HEK293 (cell line): ENCODE data around the gene SERTAD1.
A peak's percentile ranks its signal among the peaks of the same experiment; 100 is the strongest.

Source experiments
- CTCF ChIA-PET: fragments of 350-600 bp; formaldehyde crosslinking; extraction: SDS; loops from one replicate; lab custom pipeline; 2021; ENCODE audit warnings: antibody characterized with exemption; lab: Yijun Ruan, JAX
- POLR2A ChIA-PET: fragments of 300-600 bp; formaldehyde crosslinking; extraction: SDS; loops from one replicate; lab custom pipeline; 2020; ENCODE audit warnings: antibody characterized with exemption, inconsistent platforms; lab: Yijun Ruan, JAX
- H3K27ac ChIP-seq: fragments of 200-500 bp; sonication (Bioruptor generic); 2 replicates; pipeline ENCODE4 v1.5.1; 2014; ENCODE audit warnings: low read depth, low read length, control low read depth, inconsistent platforms; ENCODE audit errors: extremely low read depth
- H3K36me3 ChIP-seq, 2 experiments: fragments of 200-500 bp in 1 of 2; sonication (Bioruptor generic) in 1 of 2; 1 replicate in 1 of 2; 2 replicates in 1 of 2; pipeline ENCODE4 v1.5.1; 2014 to 2017; ENCODE audit warnings: inconsistent platforms in 2 of 2, low read length in 2 of 2; ENCODE audit not compliant: control insufficient read depth in 2 of 2, insufficient read depth in 1 of 2
- H3K4me1 ChIP-seq: fragments of 200-500 bp; sonication (Bioruptor generic); 2 replicates; pipeline ENCODE4 v1.5.1; 2014; ENCODE audit warnings: mild to moderate bottlenecking, low read length, inconsistent platforms; ENCODE audit not compliant: control insufficient read depth, insufficient read depth
- H3K4me3 ChIP-seq: 2 replicates; pipeline ENCODE4 v1.5.1; 2011; ENCODE audit warnings: low read depth, mild to moderate bottlenecking, control low read depth, low read length, moderate library complexity
- H3K9me3 ChIP-seq: fragments of 200-500 bp; sonication (Bioruptor generic); 2 replicates; pipeline ENCODE4 v1.5.1; 2014; ENCODE audit warnings: low read depth, low read length, inconsistent platforms; ENCODE audit not compliant: control insufficient read depth, insufficient read depth
- GFI1B ChIP-seq: fragments of 450-650 bp; formaldehyde crosslinking; IDR thresholded peaks from 2 replicates; pipeline ENCODE4 v1.5.1; 2016; ENCODE audit warnings: missing biosample characterization, missing genetic modification characterization
- IKZF3 ChIP-seq: fragments of 450-650 bp; IDR thresholded peaks from 2 replicates; pipeline ENCODE4 v1.5.0; 2018; ENCODE audit warnings: missing biosample characterization, mild to moderate bottlenecking, missing genetic modification characterization, moderate library complexity
- PATZ1 ChIP-seq: fragments of 450-650 bp; formaldehyde crosslinking; IDR thresholded peaks from 2 replicates; pipeline ENCODE4 v1.5.1; 2016; ENCODE audit warnings: missing biosample characterization, missing genetic modification characterization
- PRDM1 ChIP-seq: fragments of 450-650 bp; formaldehyde crosslinking; IDR thresholded peaks from 2 replicates; pipeline ENCODE4; 2016; ENCODE audit warnings: missing biosample characterization, missing genetic modification characterization
- PRDM10 ChIP-seq: fragments of 450-650 bp; formaldehyde crosslinking; IDR thresholded peaks from 2 replicates; pipeline ENCODE4 v1.5.1; 2016; ENCODE audit warnings: missing biosample characterization, missing genetic modification characterization
- ZBTB1 ChIP-seq: fragments of 450-650 bp; formaldehyde crosslinking; IDR thresholded peaks from 2 replicates; pipeline ENCODE4 v1.5.1; 2016; ENCODE audit warnings: missing biosample characterization, missing genetic modification characterization
- ZNF274 ChIP-seq, 2 experiments: fragments of 200-500 bp in 1 of 2; fragments of 450-650 bp in 1 of 2; sonication (Bioruptor generic) in 1 of 2; formaldehyde crosslinking in 1 of 2; IDR thresholded peaks; 2 replicates each; pipeline versions ENCODE4 v1.5.1 to v1.6.1; 2014 to 2016; ENCODE audit warnings: borderline replicate concordance in 1 of 2, inconsistent platforms in 1 of 2, low read length in 1 of 2, missing biosample characterization in 1 of 2, missing genetic modification characterization in 1 of 2
- ZNF335 ChIP-seq: fragments of 450-650 bp; formaldehyde crosslinking; conservative IDR thresholded peaks from 2 replicates; pipeline ENCODE4 v1.5.1; 2016; ENCODE audit warnings: missing biosample characterization, missing genetic modification characterization
- ZNF366 ChIP-seq: fragments of 450-650 bp; formaldehyde crosslinking; conservative IDR thresholded peaks from 2 replicates; pipeline ENCODE4 v1.5.1; 2016; ENCODE audit warnings: missing biosample characterization, missing genetic modification characterization
- ZNF514 ChIP-seq: fragments of 450-650 bp; formaldehyde crosslinking; IDR thresholded peaks from 2 replicates; pipeline ENCODE4 v1.5.1; 2016; ENCODE audit warnings: missing biosample characterization, missing genetic modification characterization
- ZSCAN23 ChIP-seq: fragments of 450-650 bp; formaldehyde crosslinking; IDR thresholded peaks from 2 replicates; pipeline ENCODE4 v1.5.1; 2016; ENCODE audit warnings: missing biosample characterization, missing genetic modification characterization
- TF ChIP-seq, protein P1 (sequence below): fragments of 450-650 bp; formaldehyde crosslinking; IDR thresholded peaks from 2 replicates; pipeline ENCODE4 v1.5.1; 2016; ENCODE audit warnings: missing biosample characterization, missing genetic modification characterization
- TF ChIP-seq, protein P2 (sequence below): fragments of 450-650 bp; formaldehyde crosslinking; IDR thresholded peaks from 2 replicates; pipeline ENCODE4 v1.5.1; 2017; ENCODE audit warnings: missing biosample characterization, mild to moderate bottlenecking, missing genetic modification characterization, moderate library complexity
- TF ChIP-seq, protein P3 (sequence below): fragments of 450-650 bp; formaldehyde crosslinking; IDR thresholded peaks from 2 replicates; pipeline ENCODE4 v1.5.1; 2016; ENCODE audit warnings: missing biosample characterization, missing genetic modification characterization
- TF ChIP-seq, protein P4 (sequence below): fragments of 450-650 bp; formaldehyde crosslinking; IDR thresholded peaks from 2 replicates; pipeline ENCODE4 v1.5.1; 2016; ENCODE audit warnings: missing biosample characterization, missing genetic modification characterization
- TF ChIP-seq, protein P5 (sequence below): fragments of 450-650 bp; formaldehyde crosslinking; IDR thresholded peaks from 2 replicates; pipeline ENCODE4 v1.5.1; 2016; ENCODE audit warnings: missing biosample characterization, missing genetic modification characterization

The SERTAD1 gene

DNA sequence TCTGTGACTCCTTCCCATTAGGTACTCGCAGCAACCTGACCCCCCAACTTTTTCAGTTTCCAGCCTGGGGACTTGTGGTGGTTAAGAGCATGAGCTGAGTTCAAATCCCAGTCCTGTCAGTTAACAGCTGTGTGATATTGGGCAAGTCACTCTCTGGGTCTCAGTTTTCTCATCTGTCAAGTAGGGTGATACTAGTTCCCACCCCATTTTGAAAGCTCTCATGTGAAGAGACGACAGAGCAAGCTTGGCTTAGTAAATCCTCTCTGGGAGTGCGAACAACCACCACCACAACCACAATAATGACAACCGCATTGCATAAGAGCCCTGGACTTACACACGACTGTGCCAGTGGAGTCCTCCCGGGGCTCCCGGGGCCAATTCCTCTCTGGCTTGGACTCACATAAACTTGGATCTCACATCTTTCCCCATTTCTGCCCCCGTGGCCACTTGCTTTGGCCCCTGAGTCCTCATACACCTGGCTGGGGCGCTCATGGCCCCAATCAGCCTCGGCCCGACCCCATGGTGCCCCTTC, 39.3 kb upstream of the SERTAD1 start (continued):
- TF ChIP-seq ZSCAN23 (tag by site-specific recombination) (0 out of 2 replicates have a peak, but pooled peaks have one; percentile 12), PATZ1 (tag by site-specific recombination) (no peak; the same call in 1 of the 2 replicates), GFI1B (tag by site-specific recombination) (no peak), ZBTB1 (tag by site-specific recombination) (no peak), PRDM1 (tag by site-specific recombination) (no peak)
- TF ChIP-seq, protein P1, sequence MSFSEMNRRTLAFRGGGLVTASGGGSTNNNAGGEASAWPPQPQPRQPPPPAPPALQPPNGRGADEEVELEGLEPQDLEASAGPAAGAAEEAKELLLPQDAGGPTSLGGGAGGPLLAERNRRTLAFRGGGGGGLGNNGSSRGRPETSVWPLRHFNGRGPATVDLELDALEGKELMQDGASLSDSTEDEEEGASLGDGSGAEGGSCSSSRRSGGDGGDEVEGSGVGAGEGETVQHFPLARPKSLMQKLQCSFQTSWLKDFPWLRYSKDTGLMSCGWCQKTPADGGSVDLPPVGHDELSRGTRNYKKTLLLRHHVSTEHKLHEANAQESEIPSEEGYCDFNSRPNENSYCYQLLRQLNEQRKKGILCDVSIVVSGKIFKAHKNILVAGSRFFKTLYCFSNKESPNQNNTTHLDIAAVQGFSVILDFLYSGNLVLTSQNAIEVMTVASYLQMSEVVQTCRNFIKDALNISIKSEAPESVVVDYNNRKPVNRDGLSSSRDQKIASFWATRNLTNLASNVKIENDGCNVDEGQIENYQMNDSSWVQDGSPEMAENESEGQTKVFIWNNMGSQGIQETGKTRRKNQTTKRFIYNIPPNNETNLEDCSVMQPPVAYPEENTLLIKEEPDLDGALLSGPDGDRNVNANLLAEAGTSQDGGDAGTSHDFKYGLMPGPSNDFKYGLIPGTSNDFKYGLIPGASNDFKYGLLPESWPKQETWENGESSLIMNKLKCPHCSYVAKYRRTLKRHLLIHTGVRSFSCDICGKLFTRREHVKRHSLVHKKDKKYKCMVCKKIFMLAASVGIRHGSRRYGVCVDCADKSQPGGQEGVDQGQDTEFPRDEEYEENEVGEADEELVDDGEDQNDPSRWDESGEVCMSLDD (tag by site-specific recombination) = peak; percentile 86; the same call in 1 of the 2 replicates
- TF ChIP-seq, protein P2, sequence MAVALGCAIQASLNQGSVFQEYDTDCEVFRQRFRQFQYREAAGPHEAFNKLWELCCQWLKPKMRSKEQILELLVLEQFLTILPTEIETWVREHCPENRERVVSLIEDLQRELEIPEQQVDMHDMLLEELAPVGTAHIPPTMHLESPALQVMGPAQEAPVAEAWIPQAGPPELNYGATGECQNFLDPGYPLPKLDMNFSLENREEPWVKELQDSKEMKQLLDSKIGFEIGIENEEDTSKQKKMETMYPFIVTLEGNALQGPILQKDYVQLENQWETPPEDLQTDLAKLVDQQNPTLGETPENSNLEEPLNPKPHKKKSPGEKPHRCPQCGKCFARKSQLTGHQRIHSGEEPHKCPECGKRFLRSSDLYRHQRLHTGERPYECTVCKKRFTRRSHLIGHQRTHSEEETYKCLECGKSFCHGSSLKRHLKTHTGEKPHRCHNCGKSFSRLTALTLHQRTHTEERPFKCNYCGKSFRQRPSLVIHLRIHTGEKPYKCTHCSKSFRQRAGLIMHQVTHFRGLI (tag by site-specific recombination) = no peak

GRCh38 chr19:40464059-40465024, 38.5 kb upstream of the SERTAD1 start:
- H3K4me1 ChIP-seq = peaks cover 13% of the 10 kb centered on the region
- no peaks in the 10 kb centered on the region for H3K9me3 ChIP-seq
- H3K4me3 ChIP-seq = no peak overlapping the region
- peak overlapping the region; percentile 19; the same call in 1 of the 2 replicates for H3K27ac ChIP-seq
- CTCF ChIA-PET = interaction anchor here (0.6 to 5.9 kb wide), 62 partner anchors 9 to 1131 kb away, joined by 3 to 98 read pairs (median 5); partner anchors contain the start of genes LTBP4, PLD3, PRX and SERTAD1
- POLR2A ChIA-PET = interaction anchor here (0.5 to 5.2 kb wide), 20 partner anchors 11 to 1029 kb away, joined by 3 to 74 read pairs (median 4); partner anchors contain the start of genes C19orf47, EGLN2, PLD3 and RPS16
- H3K36me3 ChIP-seq = no peaks in the 10 kb centered on the region; a peak in 1 of 3 replicates
- peak; percentile 98 for TF ChIP-seq IKZF3 (tag by site-specific recombination)
- no peak for TF ChIP-seq ZNF514 (tag by site-specific recombination)
- TF ChIP-seq, protein P3, sequence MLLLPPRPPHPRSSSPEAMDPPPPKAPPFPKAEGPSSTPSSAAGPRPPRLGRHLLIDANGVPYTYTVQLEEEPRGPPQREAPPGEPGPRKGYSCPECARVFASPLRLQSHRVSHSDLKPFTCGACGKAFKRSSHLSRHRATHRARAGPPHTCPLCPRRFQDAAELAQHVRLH = peak; percentile 72
- peak; percentile 75 for TF ChIP-seq PRDM10 (tag by site-specific recombination)
- TF ChIP-seq ZNF274 (IDR thresholded peaks at IDR 0.05; ENCODE audit: low read length) = no peak
- 0 out of 2 replicates have a peak, but pooled peaks have one; percentile 27 for TF ChIP-seq ZNF274 (tag by site-specific recombination; IDR thresholded peaks at IDR 0.05; ENCODE audit: borderline replicate concordance)
- TF ChIP-seq ZNF335 = peak; percentile 48; the same call in 1 of the 2 replicates
- TF ChIP-seq, protein P4, sequence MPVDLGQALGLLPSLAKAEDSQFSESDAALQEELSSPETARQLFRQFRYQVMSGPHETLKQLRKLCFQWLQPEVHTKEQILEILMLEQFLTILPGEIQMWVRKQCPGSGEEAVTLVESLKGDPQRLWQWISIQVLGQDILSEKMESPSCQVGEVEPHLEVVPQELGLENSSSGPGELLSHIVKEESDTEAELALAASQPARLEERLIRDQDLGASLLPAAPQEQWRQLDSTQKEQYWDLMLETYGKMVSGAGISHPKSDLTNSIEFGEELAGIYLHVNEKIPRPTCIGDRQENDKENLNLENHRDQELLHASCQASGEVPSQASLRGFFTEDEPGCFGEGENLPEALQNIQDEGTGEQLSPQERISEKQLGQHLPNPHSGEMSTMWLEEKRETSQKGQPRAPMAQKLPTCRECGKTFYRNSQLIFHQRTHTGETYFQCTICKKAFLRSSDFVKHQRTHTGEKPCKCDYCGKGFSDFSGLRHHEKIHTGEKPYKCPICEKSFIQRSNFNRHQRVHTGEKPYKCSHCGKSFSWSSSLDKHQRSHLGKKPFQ (tag by site-specific recombination) = no peak
- TF ChIP-seq PRDM1 (tag by site-specific recombination) = peak; percentile 96
- TF ChIP-seq, protein P5, sequence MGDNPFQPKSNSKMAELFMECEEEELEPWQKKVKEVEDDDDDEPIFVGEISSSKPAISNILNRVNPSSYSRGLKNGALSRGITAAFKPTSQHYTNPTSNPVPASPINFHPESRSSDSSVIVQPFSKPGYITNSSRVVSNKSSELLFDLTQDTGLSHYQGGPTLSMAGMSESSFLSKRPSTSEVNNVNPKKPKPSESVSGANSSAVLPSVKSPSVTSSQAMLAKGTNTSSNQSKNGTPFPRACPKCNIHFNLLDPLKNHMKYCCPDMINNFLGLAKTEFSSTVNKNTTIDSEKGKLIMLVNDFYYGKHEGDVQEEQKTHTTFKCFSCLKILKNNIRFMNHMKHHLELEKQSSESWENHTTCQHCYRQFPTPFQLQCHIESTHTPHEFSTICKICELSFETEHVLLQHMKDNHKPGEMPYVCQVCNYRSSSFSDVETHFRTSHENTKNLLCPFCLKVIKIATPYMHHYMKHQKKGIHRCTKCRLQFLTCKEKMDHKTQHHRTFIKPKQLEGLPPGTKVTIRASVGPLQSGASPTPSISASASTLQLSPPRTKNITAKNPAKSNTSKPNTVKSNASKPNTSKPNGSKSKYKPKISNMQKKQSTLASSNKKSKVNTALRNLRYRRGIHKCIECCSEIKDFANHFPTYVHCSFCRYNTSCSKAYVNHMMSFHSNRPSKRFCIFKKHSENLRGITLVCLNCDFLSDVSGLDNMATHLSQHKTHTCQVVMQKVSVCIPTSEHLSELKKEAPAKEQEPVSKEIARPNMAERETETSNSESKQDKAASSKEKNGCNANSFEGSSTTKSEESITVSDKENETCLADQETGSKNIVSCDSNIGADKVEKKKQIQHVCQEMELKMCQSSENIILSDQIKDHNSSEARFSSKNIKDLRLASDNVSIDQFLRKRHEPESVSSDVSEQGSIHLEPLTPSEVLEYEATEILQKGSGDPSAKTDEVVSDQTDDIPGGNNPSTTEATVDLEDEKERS (tag by site-specific recombination) = 0 out of 2 replicates have a peak, but pooled peaks have one; percentile 42
- peak; percentile 95 for TF ChIP-seq ZNF366 (tag by site-specific recombination)
